ENCODE results near the gene RPL10.

The RPL10 gene

DNA sequence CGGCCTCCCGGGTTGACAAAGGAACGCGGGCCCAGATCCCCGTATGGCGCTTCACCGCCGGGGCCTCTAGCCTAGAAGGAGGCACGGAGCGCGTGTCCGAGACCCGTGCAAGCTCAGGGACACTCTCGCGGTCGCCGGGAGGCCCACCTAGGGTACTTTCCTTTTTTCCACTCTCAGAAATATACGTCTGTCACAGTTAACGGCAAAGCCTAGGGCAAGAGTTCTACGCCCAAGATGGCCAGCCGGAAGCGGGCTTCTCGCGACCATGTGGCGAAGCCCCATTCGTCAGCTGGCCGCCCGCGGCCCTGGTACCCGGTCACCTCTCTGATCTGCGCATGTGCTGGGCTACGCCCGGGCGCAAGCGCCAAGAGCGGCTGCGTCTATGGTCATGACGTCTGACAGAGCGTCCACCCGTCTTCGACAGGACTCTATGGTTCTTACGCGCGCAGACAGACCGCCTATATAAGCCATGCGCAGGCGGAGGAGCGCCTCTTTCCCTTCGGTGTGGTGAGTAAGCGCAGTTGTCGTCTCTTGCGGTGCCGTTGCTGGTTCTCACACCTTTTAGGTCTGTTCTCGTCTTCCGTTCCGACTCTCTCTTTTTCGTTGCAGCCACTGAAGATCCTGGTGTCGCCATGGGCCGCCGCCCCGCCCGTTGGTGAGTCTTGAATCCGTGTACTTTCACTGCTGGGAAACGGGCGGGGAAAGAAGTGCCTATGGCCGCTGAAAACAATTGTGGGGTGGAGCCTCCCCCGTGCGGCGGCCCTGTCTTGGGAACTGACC, at the start of gene RPL10:
TSS of gene RPL10 (plus strand) at position 490 of the 780 bp plus-strand sequence. CDS start at position 633, 143 bp downstream.
- peak; percentile 93 for DNase-seq

DNA sequence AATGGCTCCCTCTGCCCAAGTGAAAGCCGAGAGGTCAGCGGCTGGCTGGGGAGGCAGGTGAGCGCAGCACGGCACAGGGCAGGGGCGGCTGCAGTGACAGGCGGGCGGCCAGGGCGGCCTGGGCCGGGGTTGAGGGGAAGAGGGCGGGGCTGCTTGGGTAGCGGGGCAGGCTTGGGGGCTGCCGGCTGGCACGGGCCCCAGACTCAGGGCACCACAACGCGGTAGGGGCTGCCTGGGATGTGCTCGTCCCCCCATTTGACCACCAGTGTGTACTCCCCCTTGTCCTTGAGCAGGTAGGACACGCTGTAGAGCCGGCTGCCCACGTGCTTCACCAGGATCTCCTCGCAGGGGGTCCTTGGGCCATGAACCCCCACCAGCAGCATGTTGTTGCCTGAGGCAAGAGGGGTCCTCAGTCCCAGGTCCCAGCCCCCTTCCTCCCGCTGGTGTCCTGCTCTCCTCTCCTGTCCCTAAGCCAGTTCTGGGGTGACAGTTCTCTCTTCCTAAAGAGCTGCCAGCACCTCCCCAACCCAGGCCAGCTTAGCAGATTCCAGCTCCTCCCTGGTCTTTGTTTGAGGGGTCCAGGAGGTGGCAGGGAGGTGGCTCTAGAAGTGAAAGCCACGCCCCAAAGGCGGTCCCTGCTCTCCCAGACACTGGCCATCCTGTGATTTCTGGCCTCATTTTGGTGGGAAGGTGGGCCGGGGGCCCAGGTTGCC, 49.4 kb upstream of the RPL10 start:
- no peak for DNase-seq

DNA sequence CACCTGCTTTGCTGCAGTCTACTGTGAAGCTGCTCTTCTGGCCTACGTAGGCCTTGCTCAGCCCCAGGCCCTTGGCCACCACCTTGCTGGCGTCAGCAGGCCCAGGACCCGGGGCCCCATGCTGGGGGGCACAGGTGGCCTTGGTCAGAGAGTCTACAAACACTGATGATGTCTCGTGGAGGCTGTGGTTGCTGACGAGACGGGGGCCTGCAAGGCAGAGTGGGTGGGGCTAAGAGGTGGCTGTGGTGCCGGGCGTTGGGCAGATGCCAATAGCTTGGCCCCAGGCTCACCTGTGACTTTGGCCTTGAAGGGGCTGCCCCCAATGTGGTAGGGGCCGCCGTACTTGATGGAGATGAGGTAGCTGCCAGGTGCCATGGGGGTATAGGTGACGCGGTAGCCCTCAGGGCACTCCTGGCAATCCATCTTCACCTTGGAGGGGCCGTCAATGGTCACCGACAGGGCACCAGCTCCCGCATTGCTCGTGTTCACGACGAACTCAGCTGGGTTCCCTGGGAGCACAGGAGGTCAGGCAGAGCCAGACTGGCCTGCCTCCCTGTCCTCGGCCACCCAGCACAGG, 48.7 kb upstream of the RPL10 start:
- no peak for DNase-seq

DNA sequence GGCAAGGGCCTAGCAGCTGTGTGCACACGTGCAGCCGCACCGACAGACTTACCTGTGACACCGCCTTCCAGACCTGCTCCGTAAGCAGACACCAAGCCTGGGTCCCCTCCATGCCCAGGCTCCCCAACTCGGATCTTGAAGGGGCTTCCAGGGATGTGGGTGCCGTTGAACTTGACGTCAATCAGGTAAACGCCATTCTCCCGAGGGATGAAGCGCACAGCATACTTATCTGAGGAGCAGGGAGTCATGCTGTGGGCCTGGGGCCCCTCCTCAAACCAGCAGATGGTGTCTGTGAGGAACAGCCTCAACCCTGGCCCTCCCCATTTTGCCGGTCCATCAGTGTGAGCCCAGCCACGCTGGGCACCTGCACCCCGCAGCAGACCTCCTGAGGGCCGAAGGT, 48.2 kb upstream of the RPL10 start:
- no peak for DNase-seq

DNA sequence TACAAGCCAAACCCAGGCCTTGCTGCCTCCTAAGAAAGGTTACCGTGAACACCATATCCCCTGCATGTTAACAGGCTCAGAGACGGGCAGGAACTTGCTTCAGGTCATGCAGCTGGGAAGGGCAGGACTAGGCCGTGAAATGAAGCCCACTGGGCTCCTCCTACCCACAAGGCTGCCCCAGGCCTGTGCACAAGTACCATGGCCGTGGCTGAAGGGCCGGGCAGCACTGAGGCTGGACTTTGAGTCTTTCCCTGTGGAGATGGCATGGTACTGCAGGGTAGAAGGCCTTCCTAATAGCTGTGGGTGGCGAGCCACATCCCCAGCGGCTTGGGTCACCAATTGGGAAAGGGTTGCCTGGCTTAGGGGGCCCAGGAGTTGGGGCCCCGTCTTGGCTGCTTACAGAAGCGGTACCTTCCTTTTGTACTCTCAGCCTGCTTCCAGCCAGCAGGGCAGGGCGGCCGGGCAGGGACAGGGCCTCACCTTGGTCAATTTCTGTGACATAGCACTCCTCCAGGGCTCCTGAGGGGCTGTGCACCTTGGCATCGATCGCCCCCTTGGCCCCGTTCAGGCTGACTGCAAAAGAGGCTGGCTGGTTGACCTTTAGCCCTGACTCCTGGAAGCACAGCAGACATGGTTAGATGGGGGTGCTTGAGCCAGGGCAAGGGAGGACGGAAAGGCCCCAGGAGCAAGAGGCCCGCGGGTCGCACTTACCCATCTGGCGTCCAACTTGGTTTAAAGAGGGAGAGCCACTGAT, 47.6 kb upstream of the RPL10 start:
- no peak for DNase-seq

DNA sequence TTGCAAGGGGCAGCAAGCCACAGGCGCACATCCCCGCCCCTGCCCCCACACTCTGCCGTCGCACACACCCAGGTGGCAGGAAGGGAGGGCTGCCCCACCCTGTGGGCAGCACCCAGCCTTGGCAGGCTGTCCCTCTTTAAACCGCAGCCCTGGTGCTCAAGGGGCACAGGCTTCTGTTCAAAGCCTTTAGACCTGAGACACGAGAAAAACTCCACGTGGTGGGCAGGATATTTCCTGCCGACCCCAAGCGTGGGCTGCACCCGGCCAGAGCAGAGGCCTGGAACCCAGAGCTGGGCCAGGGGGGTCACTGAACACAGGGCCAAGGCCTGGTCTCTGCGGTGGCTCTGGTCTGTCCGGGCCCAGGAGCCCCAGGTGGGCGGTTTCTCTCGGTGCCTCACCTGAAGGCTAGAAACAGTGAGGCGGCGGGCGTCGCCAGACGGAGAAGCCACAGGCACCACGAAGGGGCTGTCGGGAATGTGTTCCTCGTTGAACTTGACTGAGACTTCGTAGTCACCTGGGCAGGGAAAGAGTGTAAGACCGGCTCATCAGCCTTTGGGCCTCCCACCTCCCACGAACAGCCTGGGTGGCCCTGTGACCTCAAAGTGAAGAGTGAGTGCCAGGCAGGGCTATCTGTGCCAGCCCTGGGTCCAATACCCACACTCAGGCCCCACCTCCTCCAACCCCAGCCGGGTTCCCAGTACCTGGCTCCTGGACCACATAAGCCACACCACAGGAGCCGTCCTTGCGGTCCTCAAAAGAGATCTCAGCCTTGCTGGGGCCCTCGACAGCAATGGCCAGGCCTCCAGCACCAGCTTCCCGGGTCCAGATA, 46.8 kb upstream of the RPL10 start:
- DNase-seq: no peak

DNA sequence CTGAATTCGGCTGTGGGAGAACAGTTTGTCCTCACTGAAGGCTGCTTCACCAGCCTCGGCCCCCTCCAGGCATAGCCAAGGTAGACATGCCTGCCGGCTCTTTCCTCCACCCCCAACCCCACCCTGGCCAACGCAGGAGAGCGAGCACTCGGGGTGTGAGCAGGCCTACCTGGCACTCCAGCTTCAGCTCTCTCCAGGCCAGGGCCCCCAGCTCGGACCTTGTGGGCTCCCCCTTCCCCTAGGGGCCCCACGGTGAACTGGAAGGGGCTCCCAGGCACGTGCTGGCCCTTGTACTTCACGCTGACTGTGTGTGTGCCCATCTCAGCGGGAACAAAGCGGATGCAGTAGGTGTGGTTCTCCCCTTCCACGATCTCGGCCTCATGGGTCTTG, 46.2 kb upstream of the RPL10 start:
- DNase-seq: no peak

DNA sequence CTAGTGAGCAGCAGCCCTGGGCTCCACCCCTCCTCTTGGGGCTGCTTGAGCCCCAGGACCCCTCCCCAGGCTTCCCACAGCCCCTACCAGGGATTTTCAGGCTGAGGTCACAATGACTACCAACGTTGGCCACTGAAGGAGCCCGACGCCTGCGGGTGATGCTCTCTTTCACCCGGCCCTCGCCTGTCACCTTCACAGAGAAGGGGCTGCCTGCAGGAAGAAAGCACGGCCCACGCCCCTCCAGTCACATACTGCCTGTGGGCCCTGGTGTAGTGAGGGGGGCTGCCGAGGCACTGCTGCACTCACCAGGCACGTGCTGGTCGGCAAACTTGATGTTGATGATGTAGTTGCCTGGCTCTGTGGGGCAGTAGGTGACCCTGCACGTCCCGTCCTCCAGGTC, 45.7 kb upstream of the RPL10 start:
- no peak for DNase-seq

DNA sequence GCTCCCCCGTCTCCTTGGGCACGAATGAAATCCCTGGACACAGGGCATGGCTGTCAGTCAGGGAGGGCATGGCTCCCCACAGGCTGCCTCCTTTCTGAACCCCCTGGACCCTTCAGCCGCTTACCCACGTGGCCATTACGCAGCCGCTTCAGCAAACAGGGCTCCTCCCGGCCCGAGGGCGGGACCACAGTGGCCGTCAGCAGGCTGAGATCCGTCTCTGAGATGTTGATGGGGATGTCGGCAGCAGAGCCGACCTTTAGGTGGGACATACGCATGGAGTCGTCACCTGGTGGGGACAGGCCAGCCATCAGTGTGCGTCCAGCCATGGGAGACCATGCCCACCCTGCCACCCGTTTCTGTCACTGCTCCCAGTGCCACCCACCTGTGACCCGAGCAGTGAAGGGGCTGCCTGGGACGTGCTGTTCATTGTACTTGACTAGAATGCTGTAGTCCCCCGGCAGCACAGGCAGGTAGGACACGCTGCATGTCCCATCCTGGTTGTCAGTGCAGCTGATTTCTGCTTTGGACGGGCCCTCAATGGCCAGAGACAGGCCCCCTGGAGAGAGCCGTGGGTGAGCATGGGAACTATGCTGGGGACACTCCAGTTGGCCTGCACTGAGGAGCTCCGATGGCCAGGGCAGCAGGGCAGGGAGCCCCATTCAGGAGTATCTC, 44.9 kb upstream of the RPL10 start:
- DNase-seq: no peak

DNA sequence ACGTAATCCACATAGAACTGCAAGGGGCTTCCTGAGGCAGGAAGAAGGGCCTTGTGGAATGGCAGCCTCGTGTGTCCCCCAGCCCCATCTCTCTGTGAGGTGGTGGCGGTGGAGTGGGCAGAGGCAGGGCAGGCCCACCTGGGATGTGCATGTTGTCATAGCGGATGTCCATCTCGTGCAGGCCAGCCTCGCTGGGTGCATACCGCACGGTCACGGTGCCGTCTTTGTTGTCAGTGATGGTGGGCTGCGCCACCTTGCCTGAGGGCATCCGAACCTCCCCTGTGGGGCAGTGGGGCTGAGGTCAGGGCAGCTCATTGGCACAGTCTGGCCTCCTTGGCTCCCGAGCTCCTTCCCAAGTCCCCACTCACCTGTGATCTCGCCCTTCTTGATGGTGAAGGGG, 44.2 kb upstream of the RPL10 start:
- no peak for DNase-seq

DNA sequence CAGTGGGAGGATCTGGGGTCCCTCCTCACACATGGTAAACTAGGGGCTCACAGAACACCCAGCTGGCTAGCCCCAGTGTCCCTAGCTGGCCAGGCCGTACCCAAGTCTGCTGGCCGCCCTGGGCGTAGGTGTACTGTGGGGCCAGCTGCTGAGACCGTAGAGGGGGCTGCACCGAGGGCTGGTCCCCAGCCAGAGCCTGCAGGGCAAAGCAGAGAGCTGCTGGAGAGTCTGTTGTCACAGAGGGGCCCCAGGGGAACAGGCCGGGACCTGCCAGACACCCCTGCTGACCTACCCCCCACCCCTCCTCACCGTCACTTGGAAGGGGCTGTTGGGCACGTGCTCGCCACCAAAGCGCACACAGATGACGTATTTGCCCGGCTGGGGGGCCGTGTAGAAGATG, 43.7 kb upstream of the RPL10 start:
- no peak for DNase-seq

DNA sequence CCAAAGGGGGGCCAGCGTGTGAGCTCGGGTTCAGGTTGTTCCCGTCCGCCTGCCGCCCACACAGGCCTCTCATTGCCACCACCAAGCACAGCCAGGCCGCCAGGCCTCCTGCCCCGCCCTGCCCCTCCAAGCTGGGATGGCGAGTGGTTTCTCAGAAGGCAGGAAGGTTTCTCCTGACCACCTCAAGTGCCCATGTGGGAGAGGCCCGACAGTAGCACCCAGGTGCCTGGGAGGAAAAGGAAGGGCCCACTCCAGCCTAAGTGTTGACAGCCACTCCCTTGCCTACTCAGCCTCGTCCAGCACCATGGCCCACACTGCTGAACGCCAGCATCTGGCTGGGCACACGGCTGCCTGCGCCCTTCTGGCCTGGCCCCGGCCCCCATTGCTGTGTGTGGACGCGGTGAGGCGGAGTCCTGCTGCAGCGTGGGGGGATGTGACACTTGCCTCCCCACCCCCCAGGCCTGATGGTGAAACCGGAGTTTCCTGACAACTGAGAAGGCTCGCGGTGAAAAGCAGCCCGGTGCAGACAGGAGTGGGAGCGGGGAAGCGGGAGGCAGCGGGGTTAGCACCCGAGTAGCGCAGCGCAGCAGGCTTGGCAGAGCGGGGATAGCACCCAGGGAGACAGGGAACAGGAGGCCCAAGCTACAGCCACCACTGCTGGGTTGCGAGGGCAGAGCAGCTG, 42.9 kb upstream of the RPL10 start:
- no peak for DNase-seq

DNA sequence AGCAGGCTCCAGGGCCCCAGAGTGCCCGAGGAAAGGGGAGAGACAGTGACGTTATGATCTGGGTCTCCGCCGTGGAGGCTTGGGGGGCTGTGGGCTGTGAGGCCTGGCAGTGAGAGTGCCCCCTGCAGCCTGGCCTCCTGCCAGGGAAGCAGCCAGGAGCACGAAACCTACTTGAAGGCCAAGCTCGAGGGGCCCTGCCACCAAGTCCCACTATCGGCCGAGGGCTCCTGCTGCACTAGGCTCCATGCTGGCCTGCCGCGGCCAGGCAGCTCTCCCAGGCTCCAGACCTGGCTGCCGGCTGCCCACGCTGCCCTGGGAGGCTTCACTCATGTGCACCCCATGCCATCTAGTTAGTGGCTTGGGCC, 42.4 kb upstream of the RPL10 start:
- no peak for DNase-seq

DNA sequence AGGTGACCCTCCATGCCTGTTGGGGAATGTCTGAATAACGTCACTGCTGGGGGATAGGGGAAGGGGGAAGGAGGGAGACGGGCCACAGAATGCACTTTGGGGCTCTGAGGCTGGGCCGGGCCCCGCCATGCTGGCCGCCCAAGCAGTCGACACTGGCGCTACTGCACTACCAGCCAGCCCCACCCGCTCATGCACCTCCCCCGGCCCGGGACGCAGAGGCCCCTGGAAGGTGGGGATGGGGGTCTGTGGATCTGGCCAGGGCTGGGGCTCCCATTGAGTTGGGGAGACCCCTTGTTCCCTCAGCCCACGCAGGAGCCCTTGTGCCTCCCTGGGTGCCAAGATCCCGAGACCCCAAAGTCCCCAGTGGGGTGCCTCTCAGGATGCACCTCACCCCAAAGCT, 41.6 kb upstream of the RPL10 start:
- DNase-seq: no peak

DNA sequence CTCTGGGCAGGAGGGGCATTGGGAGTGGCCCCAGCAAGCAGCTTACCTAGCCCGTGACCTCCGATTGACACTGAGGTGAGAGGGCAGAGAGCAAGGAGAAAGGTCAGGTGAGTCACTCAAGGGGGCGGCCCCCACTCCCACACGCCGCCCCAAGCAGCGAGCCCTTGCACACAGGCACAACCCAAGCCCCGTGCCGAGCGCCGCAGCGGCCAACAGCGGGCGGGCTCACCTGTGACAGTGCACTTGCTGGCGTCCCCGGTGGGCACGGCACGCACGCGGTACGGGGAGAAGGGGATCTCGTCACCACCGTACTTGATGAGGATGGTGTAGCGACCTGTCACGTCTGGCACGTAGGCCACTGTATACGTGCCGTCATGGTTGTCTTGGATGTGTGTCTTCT, 41.0 kb upstream of the RPL10 start:
- no peak for DNase-seq

DNA sequence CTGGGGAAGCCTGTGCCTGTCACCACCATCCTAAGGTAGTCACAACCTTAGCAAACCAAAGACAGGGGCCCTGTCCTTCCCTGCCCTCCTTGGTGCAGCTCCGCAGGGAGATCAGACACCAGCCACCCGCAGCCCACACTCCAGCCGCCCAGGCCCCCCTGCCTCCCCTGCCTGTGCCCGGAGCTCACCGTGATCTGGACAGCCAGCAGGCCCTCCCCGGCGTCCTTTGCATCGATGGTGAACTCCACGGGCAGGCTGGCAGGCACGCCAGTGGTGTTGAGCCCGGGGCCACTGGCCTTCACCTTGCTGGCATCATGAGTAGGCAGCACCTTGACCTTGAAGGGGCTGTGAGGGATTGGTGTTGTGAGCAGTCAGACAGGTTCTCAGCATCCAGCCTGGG, 40.2 kb upstream of the RPL10 start:
- DNase-seq: no peak

DNA sequence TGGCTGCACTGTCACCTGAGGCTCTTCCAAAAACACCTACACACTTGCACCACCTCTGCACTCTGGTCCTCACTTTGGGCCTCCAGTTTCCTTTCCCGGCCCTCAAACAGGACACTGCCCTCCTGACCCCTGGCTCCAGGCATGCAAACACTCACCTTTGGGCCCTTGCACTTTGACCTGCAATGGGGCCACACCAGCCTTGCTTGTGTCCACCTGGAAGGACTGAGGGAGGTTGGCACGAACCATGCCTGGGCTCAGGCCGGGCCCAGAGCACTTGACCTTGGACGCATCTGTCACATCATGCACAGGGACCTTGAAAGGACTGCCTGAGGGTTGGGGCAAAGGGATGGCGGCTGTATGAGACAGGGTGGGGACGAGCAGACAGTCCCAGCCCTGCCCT, 39.3 kb upstream of the RPL10 start:
- DNase-seq: no peak

DNA sequence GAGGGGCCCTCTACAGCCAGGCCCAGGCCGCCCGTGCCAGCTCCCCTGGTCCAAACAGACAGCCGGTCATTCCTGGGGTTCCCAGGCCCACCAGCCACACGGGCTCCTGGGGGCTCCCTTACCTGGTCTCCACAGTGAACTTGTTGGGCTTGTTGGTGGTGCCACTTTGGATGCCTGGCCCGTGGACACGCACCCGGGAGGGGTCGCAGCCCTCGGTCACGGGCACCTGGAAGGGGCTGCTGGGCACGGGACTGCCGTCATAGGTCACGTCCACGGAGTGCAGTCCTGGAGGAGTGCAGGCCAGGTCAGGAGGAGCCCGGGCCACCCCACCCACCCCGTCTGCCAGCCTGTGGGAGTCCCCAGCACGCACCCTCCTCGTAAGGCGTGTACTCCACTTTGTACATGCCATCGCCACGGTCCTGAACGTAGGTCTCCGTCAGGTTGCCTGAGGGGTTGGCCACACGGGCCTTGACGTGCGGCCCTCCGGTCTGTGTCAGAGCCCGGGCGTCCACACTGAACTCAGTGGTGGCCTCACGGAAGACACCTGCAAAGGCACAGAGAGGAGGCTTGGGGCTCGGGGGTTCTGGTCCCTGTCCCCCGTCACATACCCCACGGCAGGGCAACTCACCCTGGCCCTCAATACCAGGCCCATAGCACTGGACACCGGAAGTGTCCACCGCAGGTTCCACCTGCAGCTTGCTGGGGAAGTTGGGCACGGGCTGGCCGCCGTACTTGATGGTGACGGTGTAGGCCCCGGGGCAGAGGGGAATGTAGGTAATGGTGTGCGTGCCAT, 38.6 kb upstream of the RPL10 start:
- no peak for DNase-seq

DNA sequence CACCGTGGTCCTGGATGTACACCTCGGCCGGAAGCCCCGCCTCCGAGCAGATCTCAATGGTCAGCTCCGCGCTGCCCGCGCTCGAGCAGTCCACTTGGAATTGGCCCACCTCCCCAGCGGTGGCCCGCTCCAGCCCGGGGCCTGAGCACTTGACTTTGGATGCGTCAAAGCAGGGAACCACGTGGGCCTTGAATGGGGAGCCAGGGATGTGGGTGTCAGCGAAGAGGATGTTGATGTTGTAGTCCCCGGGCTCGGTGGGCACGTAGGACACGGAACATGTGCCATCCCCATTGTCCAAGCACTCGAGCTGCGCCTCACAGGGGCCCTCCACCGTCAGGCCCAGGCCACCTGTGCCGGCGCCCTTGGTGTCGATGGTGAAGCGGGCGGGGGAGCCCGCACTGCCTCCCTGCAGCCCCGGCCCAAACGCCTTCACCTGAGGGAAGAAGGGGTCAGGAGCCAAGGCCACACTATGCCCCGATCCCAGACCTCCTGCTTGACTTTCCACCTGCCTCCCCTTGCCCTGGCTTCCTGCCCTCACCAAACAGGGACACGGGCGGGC, 37.9 kb upstream of the RPL10 start:
- DNase-seq: no peak

DNA sequence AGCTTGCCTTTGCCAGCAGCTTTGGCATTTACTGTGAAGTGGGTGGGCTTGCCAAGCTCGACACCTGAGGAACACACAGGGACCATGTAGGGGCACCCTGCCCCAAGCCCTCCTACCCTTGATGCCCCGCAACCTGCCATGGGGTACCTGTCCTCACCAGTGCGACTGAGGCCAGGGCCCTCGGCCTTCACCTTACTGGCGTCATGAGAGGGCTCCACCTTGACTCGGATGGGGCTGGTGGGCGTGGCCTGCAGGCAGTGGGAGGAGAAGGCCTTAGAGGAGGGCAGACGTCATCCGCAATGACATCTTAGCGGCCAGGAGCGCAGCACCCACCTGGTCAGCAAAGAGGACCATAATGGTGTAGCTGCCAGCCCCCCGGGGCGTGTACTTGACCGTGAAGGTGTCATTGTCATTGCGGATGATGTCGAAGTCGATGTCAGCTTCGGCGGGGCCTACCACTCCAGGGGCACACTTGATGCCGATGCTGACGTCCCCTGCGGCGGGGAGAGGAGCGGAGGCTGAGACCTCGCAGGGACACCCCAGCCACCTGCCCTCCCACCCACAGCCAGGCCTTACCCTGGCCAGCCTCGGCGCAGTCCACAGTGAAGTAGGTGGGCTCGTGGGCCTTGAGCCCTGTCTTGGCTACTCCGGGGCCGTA, 36.0 kb upstream of the RPL10 start:
- no peak for DNase-seq
